ENCODE data around the gene DLL1.
"Not testable (repeated sequence)": the region's sequence is repeated elsewhere in the genome, so short reads cannot be mapped to it uniquely, and the experiment has no call there.

DLL1 gene

DNA sequence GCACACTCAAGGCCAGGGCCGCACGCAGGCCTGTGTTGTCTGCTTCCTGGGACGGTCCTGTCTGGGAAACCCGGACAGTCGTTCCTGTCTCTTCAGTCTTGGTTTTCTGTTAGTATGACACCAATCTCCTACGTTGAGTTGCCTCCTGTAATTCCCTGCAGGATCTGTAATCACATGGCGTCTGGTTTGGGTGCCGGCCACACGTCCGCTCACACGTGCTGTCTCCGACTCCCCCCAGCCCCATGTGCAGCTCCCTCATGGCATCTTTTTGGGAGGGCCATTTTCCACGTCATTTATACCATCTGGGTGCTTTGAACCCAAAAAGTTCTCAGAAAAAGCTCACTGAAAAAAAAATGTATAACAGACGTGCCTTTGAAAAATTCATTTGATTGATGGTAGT, 23.2 kb downstream of the DLL1 start:
- DNase-seq, result no peak

DNA sequence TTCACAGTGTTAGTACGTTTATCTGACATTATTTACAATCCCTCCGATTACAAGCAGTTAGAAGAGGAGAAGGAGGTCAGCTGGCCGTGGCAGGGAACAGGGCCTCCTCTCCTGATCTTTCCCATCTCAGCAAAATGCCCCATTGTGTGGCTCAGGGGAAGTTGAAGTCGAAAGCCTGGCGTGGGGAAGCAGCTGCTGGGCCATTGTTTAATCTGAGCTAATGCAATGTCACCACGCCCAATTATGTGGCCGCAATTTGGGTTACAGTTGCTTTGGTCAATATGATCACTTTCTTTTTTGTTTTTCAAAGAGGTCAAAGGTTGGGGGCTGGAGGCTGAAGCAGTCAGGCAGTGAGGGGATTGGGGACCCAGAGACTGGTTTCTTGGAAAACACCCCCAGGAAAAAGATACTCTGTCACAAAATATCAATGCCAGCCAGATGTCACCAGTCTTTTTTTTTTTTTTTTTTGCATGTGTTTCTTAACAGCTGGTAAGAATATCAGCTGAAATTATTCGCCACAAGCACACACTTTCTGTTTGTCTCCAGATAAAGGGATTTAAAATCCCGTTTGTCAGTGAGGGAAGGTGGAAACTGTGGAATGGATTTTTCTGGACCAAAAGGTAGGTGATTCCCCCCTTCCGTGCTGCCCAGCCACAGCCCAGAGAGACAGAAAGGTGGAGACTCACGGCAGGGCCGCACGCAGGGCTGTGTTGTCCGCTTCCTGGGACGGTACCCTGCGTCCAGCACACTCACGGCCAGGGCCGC, 24.6 kb downstream of the DLL1 start:
- no peak for DNase-seq

DNA sequence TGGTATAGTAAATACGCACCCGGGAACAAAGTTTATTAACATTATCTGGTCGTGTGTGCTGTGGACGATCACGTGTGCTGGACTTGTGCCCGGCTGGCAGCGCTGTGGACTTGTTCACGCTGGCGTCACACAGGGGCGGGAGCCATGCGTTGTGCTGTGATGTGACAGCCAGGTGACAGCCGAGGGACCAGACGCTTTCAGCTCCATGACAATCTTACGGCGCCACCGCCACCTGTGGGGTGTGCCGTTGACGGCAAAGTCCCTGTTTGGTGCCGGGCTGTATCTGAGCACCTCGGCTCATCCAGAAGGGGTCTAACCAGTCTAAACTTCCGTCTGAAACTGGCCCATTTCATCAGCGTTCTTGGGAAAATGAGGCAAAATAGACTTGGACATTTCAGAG, 25.2 kb downstream of the DLL1 start:
- DNase-seq, result no peak

DNA sequence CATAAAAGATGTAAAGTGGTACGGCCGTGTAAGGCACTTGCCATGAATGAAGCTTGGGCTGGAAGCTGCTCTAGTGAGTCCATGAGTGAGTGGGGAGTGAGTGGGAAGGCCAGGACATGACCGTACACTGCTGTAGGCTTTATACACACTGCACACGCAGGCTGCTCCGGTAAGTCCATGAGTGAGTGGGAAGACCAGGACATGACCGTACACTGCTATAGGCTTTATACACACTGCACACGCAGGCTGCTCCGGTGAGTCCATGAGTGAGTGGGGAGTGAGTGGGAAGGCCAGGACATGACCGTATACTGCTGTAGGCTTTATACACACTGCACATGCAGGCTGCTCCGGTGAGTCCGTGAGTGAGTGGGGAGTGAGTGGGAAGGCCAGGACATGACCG, 26.2 kb downstream of the DLL1 start:
- not testable (repeated sequence) for DNase-seq

DNA sequence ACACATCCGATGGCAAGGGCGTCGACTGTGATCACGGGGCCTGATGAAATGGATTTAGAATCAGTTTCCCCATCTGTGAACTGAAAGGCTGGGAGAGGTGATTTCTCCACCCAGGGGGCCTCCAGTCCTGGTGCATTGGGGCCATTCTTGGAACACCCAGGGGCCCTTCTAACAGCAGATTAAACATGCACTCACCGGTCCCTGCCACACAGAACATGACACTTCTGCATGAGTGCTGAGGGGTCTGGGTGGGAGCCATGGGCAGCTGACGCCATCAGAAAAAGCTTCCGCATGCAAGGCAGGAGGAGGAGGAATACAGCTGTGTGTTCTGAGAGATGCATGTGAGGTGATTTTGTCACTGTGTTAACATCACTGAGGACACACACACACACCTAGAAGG, 26.8 kb downstream of the DLL1 start:
- DNase-seq, result no peak

DNA sequence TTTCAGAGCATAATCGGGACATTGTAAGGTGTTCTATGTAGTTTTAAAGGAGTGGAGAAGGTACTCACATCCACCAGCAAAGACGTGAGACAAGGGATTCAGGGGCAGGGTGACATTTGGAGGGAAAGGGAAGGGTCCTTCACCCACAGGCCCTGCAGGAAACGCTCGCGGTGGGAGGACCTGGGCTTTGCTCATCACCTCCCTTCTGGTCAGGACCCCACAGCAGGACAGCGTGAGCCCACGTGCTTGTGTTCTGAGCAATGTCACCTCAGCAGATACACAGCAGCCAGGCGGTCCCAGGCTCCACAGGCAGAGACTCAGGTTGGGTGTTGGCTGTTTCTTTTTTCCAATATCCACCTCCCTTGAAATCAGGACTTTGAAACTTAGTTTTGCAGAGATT, 27.5 kb downstream of the DLL1 start:
- no peak for DNase-seq

DNA sequence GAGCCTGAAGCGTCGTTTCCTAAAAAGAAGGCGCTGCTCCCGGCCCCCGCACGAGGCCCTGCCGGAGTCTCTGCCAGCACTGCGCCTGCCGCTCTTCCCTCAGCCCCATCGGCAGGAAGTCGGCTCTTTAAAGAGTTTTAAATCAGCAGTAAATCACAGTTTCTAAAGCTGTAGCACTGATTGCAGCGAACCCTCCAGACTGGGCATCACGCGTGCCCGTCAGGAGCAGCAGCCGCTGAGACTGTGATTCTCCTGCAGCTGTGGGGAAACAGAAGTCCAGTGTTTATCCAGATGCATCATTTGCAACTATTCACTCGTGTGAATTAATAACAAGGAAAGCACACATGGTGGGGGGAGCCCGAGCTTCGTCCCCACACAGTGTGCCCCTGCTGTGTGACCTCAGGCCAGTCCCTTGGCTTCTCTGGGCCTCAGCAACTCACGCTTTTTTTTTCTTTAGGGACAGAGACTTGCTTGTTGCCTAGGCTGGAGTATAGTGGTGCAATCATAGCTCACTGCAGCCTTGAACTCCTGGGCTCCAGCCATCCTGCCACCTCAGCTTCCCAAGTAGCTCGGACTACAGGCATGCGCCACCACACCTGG, 28.3 kb downstream of the DLL1 start:
- no peak for DNase-seq

DNA sequence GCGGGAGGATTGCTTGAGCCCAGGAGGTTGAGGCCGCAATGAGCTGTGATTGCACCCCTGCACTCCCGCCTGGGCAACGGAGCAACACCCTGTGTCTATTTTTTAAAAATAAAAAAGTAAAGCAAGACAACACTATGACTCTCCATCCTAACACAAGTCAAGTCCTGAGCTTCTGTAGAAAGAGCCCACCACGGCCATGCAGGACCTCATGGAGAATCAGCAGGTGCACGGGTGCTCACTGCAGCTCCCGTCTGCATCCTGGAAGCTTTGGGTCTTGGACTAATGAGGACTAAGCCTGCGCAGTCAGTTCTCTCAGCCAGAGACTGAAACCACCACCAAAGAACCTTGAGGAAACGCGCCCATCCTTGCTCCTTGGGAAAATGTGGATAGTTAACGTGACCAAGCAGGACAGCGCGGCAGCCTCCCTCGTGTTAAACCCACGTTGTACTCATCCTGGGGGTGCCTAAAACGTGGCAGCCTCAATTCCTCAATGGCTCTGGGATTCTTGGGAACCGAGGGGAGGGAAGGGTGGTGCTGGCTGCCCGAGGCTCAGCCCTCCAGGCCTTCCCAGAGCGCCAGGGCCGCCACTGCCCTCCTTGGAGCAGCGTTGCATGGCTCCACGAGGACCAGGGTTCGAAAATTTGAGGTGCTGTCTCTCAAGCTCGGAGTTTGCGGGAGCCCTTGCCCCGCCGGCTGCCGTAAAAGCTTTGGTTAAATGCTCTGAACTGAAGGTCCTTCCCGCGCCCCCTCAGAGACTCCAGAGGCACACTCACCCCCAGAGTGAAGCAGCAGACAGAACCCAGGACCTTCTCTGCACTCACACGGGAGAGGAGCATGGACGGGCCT, 29.0 kb downstream of the DLL1 start:
- DNase-seq, result no peak

DNA sequence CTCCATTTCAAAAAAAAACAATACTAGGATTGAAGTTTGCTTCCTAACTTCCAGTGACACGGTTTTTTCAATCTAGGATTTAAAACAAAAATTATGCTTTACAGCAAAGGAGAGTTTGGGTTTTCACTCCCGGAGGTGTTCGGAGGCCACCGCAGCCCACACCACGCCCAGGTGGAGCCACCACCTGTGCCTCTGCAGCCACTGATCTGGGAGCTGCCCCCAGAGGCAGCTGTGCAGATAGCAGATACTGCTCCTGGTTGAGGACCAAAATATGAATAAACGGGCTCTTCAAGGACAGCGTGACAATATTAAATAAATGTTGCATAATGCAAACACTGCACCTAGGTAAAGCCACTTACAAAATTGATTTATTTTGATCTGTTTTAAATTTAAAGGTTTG, 30.2 kb downstream of the DLL1 start:
- DNase-seq, result no peak

DNA sequence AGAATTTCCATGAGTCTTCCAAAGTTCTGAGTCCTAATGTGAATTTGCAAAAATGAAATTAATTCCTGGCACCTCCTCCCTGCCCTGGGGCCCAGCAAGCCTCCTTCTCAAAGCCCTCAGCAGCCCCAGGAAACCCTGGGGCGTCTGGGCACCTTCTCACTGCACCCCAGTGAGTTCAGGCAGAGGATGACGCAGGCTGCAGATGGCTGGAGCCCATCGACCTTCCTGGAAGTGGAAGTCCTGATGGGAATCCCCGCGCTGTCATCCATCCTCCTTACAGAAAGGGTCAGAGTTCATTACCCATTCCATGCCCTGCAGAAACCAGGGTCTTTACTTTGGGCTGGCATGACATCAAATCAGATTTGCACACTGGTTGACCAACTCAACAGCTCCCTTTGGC, 31.6 kb downstream of the DLL1 start:
- DNase-seq, result no peak

DNA sequence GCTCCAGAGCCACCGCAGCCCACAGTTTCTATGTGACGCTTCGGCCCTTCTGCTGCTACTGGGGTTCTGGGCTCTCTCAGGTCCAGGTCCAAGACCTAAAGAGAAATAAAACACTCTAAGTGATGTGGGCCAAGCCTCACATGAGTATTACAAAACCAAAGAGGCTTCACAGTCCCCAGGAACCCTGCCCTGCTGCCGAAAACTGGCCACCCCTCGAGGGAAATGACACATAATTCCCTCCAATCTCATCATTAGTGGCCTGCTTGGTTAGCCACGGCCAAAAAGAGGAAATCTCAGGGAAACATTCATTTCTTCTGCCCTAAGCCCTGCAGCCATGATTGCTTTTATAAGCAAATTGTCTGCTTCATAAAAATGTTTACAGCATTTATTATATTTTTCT, 32.5 kb downstream of the DLL1 start:
- no peak for DNase-seq

DNA sequence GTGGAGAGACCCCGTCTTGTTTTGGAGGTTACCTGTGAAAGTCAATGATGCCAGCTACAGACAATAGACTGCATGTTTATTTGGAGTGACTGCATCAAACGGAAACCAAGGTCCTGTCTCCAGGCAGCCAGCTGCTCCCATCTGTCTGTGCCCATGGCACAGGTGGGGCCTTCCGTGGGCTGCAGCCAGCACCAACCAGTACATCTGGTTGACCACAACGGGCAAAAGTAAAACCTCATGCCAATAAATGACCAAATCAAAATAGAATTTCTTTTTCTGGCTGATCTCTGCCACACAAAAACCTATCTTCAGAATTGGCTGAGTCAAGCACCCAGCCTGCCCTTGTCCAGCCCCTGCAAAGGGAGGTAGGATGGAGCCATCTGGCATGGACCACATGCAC, 33.5 kb downstream of the DLL1 start:
- DNase-seq, result no peak

DNA sequence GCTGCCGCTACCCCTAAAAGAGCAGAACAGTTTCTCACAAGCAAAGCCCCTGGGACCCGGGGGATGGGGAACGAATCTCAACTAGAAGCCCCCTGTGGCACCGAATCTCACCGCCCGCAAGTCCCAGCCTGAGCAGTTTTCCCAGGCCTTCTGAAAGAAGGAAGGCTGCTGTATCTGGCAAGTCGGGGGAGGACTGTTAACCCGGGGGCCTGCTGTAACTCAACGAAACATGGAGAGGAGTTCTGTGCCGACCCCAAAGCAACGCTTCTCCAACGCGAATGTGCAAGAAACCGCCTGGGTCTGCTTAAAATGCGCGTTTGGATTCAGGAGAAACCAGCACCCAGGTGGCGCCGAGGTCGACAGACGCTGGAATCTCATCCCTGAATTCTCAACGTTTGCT, 34.2 kb downstream of the DLL1 start:
- DNase-seq, result no peak

DNA sequence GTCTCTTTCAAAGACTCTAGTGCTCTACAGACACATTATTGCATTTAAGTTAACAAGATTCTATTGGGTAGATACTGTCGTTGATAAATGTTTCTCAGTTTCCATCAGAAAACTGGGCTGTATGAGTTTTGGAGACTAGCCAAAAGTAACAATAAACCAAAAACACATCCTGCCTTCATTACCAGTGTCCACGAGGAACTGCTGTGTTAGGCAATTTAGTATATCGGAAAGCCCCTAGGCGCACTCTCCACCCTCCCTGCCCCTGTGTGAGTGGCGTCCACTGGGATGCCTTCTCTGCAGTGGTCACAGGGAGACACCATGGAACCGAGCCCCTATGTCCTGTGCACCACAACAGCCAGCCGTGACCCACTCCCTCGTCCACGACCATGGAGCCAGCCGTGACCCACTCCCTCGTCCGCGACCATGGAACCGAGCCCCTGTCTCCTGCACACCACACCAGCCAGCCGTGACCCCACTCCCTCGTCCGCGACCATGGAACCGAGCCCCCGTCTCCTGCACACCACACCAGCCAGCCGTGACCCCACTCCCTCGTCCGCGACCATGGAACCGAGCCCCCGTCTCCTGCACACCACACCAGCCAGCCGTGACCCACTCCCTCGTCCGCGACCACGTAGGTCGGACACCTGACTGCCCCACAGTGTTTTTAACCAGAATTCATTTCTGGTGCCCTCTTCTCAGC, 35.3 kb downstream of the DLL1 start:
- DNase-seq, result no peak

DNA sequence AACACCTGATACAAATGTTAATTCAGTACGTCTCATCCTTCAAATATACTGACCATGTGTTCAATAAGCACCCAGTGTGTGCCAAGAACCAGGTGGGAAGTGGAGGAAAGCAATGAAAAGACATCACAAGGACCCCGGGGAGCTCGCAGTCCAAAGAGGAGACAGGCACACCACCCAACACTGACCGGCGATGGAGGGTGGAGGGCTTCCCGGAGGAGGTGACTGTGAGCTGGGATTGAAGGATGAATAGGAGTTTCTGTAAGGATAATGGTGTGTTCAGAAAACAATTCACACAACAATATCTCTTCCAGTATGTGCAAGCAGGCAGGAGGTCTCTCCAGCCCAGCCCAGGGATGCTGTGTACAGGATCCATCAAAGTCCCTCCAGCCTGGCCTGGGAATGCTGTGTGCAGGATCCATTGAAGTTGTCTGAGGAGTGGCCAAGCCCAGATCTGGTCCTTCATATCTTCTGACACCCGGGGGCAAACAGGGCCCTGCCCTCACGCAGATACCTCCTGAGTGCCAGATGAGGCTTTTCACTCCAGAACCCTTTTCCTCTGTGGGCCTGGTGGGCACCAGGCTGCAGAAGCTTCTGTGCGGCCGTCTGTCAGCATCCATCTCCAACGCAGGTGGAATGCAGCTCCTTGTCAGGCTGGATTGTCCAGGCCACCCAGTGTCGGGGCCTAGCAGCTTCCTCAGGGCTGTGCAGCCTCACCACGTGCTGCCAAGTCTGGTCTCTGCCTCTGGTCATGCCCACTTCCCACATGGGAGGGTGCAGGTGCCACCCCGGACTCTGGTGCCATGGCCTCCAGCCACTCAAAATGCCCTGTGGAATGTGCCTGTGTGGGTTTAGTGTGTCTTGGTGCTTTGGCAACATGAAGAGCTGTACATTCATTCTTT, 36.3 kb downstream of the DLL1 start:
- no peak for DNase-seq

DNA sequence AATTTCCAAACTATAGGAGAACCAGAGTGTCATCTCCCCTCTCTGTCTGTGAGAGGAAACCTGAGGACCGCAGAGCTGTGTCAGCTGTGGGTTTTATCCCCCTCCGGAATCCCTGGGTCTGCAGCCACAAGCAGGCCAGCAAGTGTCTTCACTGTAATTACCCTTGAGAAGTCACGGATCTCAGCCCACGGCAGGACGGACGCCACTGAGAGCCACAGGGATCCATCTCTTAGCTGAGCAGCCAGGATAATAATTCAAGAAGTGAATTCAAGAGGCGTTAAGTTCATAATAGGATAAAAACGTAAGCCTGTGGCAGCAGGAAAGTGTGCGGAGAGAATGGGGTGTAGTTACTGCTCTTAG, 37.0 kb downstream of the DLL1 start:
- DNase-seq, result no peak

DNA sequence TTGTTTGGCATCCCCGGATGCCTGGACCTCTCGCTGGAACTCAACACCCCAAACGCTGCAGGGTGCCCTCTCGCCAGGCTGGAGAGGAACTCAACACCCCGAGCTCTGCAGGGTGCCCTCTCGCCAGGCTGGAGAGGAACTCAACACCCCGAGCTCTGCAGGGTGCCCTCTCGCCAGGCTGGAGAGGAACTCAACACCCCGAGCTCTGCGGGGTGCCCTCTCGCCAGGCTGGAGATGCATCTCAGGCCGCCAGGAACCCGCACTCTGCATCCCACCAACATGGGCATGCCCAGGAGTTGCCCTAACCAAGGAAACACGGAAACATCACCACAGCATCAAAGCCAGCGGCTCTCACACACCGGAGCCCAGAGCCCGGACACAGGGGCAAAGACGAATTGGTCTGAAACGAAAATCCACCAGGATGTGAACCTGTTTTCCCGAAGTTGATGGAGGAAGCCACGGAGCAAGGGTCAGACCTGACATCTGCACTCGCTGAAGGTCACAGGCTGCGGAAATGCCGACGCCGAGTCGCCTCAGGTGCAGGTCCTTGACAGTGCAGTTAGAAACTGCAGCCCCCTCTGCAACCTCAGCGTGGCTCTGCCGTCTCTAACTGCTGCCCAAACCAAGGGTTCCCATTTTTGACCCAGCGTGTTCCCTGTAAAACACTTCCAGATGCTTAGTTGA, 37.5 kb downstream of the DLL1 start:
- DNase-seq, result no peak

DNA sequence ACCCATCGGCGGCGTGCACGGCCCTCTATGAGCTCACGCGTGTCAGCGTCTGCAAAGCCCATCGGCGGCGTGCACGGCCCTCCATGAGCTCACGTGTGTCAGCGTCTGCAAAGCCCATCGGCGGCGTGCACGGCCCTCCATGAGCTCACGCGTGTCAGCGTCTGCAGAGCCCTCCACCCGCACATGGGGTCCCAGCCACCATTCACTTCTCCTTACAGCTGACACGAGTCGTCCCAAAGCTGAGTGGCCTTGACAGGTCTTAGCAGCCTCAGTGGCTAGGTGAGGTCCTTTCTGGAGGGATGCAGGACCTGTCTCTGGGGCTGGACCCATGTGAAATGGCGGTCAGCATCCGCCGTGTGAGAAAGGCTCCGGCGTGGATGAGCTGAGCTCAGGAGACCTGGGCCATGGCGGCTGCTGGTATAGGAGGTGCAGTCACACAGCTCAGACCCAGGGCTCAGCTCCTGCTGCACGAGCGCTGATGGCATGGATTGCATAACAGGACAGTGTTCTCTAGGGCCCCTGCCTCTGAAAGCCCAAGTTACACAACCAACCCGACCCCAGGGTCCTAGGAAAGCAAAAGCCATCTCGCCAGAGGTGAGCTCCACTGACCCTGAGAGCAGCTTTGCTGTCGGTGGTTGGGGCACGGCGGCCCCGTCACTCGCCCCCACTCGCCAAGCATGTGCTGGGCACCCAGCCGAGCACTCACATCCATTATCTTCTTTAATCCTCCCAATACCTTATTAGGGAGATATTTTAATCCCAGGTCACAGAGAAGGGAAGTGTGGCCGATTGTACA, 38.9 kb downstream of the DLL1 start:
- DNase-seq, result no peak

DNA sequence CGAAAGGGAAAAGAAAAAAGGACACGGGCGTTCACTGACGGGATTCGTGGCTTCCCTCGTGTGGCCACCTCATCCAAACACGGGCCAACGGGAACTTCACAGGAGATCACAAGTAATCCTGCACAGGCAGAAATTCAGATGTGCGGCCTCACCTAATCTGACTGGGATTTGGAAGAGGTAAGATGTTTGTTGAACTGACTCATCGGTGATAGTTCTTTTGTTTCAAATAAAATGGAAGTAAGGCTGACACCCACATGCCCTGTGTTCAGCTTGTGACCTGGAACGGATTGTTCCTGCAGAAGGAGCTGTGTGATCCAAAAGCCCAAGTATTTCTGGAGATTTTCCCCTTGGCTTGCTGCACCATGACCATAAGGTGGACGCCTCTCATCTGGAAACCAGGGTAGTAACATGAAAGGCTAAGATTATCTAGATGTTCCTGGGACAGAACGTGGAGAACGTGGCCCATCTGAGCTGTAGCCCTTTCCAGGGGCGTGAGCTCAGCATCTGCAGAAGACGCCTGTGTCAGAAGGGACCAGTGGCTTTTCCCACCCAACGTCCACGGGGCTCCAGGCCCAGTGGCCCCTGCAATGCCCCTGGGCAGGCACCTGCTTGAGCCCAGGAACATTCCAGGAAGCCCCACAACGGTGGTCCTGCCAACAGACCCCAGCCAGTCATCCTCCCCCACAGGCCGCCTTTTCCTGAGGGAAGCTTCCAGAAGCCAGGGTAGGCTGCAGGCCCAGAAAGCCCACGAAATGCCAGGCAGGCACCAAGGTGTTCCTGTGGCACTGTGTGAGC, 39.7 kb downstream of the DLL1 start:
- no peak for DNase-seq

DNA sequence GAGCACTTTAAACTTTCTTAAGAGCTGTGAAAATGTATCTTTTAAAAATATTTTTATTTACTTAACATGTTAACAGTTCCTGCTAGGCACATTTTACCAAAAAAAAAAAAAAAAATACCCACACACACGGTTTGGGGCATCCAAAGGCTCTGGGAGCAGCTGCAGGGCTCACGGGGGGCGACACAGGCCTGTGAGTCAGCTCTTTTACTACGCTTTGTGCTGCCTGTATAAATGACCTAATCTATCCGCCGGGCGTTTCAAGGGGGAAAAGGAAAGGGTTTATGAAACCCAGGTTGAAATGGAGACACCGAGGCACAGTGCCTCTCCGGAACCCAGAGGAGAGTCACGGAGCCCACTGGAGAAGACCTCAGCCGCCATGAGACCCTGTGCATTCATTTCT, 40.4 kb downstream of the DLL1 start:
- no peak for DNase-seq

All from GOT3 (cell line).